HL-60/S4 treated with phorbol 12-myristate 13-acetate at 8.2 ng/mL for 4 days and 3 days (cell line): ENCODE results near the gene ADCY4.

Source experiments
- in situ Hi-C: fragments of 300-500 bp; cut with MboI; formaldehyde crosslinking; loops from 2 replicates; pipeline ENCODE4 v1.15.0; 2022; ENCODE audit warnings: low sequenced_read_pairs

ADCY4 gene

DNA sequence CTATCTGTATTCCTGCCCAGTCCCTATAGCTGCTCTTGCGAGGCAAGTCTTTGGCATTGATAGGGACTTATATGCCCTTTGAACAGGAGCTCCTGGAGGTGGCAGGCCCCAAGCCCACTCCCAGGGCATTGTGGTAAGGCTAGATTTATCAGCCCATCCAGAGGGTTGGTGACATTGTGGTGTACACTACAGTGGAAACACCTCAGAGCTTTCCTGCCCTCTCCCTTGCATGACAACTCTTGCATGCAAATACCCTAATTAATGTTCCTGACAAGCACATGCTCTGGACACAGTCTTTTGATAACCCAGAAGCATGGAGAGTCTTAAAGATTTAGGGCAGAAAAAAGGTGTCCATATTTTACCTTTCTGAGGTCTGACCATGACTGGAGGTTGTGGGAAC is 5.7 kb upstream of the ADCY4 start:
- in situ Hi-C loops: loop anchor here (25.0 kb wide), 1 partner anchor 272 kb away; the partner anchor contains the start of gene GZMH

GRCh38 chr14:24339284-24340151 is 4.6 kb upstream of the ADCY4 start, which contains the start of gene RIPK3:
TSS of gene RIPK3 (minus strand) at chr14:24339991. CDS start at chr14:24339826, 165 bp downstream.
- in situ Hi-C loops: loop anchor here (10.0 to 25.0 kb wide), 2 partner anchors 95 to 273 kb away; partner anchors contain the start of gene GZMH

DNA sequence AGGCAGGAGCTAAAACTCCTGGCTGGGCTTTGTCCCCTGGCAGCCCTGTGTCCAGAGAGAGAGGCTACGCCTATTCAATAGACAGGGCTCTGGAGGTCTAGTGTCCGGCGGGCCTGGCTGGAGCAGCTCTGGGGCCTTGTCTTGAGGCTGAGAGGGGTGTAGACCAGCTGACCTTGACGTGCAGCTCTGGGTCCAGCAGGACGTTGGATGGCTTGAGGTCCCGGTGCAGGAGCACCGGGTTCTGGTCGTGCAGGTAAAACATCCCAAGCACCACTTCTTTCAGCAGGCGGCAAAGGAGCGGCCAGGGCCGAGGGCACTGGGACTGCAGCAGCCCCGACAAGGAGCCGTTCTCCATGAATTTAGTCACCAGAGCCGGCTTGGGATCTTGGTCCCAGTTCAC is 4.0 kb upstream of the ADCY4 start:
- in situ Hi-C loops: loop anchor here (10.0 to 25.0 kb wide), 2 partner anchors 96 to 273 kb away; partner anchors contain the start of gene GZMH

DNA sequence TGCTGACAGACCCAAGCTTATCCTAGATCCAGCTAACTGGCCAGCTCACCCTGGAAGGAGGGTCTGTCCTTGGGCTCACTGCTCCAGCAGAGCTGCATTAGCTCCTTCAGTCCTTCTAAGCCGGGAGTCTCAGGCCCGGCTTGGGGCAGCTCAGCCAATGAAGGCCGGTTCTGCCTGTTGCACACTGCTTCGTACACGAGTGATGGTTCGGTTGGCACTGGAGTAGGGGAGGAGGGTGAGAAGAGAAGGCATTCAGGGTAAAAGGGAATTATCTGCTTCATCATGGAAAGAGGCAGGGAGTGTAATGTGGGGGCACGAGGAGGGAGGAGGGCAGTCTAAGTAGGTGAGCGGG is 2.9 kb upstream of the ADCY4 start:
- in situ Hi-C loops: loop anchor here (10.0 to 25.0 kb wide), 2 partner anchors 97 to 275 kb away; partner anchors contain the start of gene GZMH

- in situ Hi-C loops: loop anchor here (10.0 to 25.0 kb wide), 2 partner anchors 98 to 275 kb away; partner anchors contain the start of gene GZMH
Measured at GRCh38 chr14:24337144-24337823, 2.4 kb upstream of the ADCY4 start.

DNA sequence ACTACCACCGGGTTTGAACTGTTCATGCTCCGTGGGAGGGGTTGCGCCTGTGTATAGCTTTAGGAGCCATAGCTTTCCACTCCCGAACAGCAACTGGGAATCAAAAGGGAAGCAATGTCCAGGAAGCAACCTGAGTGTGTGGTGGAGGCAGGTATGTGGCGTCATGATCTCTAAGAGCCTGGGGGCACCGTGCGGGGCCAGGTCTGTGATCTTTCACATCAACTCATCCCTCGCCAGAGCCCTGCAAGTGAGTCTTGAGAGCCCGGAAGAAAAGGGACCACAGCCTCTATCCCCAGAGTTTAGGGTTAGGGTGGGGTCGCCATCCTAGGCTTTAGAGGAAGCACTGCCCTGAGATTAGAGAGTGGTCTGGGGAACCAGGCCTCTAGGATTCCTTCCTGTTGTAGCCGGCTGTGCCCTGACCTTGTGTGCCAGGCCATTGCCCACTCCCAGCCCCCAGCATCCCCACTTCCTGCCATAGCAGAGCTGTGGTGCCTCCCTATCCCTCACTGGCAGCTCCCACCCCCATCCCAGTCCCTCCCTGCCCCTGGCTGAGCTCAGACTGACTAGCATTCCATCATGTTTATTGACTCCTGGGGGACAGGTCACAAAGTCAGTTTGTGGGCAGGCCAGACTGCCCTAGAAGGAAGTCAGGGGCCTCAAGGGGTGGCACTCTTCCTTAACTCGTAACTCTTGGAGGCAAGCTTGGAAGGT is 745 bp upstream of the ADCY4 start:
- in situ Hi-C loops: loop anchor here (10.0 to 25.0 kb wide), 2 partner anchors 99 to 277 kb away; partner anchors contain the start of gene GZMH

DNA sequence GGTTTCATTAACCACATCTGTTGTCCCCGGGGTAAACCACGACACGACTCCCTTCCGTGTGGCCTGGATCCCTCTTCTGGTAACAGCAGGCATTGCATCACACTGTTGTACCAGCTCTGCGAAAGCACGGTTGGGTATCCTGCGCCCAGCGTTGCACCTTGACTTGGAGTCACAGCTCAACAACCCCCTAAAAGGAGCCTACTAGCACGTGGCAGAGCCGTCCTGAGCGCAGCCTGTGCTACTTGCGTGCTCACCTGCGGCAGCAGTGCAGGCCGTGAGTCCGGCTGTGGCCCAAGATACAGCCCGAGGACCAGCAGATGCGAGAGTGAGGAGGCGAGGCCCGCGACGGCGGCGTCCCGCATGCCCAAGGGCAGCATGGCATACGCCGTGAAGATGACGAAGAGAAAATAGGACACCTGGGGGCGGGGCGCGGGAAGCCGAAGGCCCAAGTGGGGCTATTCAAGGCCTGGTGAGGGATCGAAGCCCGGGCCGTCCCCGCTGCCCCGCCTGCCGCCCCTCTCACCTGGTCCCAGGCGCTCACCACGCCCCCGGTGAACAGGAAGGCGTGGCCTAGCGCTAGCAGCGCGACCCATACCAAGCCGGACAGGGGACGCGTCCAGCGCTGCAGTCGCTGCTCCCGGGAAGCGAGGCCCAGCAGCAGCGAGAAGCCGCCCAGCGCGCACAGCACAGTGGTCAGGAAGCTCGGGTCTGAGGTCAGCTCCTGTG is 2.4 kb downstream of the ADCY4 start:
- in situ Hi-C loops: loop anchor here (10.0 to 25.0 kb wide), 2 partner anchors 102 to 280 kb away; partner anchors contain the start of gene GZMH

DNA sequence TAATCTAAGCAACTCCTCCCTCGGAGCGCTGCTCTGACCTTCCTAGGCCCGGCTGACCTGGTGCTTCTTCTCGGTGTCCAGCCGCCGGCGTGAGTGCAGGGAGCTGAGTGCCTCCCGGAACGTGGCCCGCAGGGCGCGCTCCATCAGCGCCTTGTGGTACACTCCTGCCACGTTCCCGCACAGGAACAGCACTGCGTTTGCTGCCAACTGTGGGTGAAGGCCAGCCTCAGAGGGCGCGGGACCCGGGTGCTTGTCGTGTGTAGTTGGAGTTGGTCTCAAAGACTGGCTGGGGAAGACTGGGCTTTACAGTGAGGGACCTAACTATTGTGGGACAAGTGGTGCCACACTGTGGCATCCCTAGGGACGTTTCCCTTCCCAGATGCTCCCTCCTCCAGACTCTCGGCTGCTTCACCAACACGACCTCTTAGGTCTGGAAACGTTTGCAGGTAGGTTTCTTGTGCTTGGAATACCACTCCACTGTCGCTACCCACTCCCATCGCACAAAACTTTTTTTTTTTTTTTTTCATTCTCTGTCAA is 3.1 kb downstream of the ADCY4 start:
- in situ Hi-C loops: loop anchor here (10.0 to 25.0 kb wide), 2 partner anchors 103 to 281 kb away; partner anchors contain the start of gene GZMH

DNA sequence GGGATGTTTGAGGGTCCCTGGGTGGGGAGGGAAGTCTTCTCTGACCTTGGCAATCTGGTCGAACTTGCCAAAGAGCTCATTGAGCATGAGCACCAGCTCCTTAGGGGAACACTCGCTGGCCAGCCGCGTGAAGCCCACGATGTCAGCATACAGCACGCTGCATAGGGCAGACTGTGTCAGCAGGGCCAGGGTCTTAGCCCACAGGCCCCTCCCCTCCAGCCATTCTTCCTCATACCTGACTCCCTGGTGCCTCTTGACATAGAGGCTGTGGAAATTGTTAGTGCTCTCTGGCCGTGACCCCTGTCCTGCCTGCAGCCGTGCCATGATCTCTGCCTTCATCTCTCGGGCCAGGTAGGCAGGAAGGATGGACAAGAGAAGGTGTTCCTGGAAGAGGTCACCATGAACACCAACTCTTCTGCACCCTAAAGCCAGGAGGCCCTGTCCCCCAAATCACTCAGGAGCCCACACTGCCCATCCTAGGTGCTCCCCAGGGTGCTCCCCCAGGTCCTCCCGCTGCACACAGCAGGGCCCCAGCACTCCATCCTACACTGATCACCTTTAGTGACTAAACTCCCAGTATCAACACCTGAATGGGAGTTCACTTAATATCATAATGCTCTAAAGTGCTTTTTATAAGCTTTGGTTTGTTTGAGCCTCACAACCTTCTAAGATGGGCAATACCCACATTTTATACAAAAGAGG is 3.7 kb downstream of the ADCY4 start:
- in situ Hi-C loops: loop anchor here (10.0 to 25.0 kb wide), 2 partner anchors 104 to 281 kb away; partner anchors contain the start of gene GZMH

- in situ Hi-C loops: loop anchor here (10.0 to 25.0 kb wide), 2 partner anchors 105 to 283 kb away; partner anchors contain the start of gene GZMH
Measured at GRCh38 chr14:24329736-24330135, 5.1 kb downstream of the ADCY4 start.

- in situ Hi-C loops: loop anchor here (25.0 kb wide), 1 partner anchor 283 kb away; the partner anchor contains the start of gene GZMH
Measured at GRCh38 chr14:24329073-24329663, 5.7 kb downstream of the ADCY4 start.

GRCh38 chr14:24327914-24328313 is 7.0 kb downstream of the ADCY4 start:
- in situ Hi-C loops: loop anchor here (25.0 kb wide), 1 partner anchor 284 kb away; the partner anchor contains the start of gene GZMH

DNA sequence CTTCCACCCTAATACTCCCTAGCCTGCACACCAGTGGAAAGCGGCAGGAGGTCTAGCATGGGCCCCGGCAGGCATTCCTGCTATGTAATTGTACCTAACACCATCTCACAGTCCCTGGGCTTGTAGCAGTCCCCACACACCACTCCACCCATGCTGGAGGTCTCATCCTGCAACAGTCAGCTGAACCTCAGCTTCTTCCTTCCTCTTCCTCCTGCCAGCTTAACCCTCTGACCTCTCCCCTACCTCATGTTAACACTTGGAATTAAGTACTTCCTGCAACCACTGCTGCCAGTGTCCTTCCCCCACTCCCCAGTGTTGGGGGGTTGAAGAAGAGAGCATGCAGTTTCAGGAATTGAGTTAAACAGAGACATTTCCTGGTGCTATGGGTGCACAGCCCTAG is 7.6 kb downstream of the ADCY4 start:
- in situ Hi-C loops: loop anchor here (25.0 kb wide), 1 partner anchor 285 kb away; the partner anchor contains the start of gene GZMH

GRCh38 chr14:24325963-24326362 is 8.9 kb downstream of the ADCY4 start:
- in situ Hi-C loops: loop anchor here (25.0 kb wide), 1 partner anchor 286 kb away; the partner anchor contains the start of gene GZMH

DNA sequence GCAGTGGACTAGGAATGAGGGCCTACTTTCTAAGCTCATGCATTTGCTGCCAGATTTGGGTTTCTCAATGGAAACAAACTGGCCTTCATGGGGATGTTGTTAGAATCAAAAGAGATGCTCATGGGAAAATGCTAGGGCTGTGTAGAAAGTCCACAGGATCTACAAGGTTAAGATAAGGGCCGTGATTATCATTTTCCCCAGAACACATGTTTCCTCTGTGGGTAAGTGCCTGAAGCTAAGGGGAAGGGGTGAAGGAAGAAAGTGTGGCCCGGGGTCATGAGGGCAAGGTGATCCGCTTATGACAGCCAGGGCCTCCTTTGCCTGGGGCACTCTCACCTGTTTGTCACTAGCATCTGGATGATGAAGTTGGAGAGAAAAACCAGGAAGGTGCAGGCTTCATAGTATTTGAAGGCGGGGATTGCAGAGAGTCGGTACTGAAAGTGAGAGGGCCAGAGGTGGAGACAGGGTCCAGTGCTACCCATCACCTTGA is 9.8 kb downstream of the ADCY4 start:
- in situ Hi-C loops: loop anchor here (25.0 kb wide), 1 partner anchor 287 kb away; the partner anchor contains the start of gene GZMH

GRCh38 chr14:24324024-24324423 is 10.8 kb downstream of the ADCY4 start:
- in situ Hi-C loops: no loop called here

- in situ Hi-C loops: no loop called here
Measured at GRCh38 chr14:24323341-24323740, 11.5 kb downstream of the ADCY4 start.

DNA sequence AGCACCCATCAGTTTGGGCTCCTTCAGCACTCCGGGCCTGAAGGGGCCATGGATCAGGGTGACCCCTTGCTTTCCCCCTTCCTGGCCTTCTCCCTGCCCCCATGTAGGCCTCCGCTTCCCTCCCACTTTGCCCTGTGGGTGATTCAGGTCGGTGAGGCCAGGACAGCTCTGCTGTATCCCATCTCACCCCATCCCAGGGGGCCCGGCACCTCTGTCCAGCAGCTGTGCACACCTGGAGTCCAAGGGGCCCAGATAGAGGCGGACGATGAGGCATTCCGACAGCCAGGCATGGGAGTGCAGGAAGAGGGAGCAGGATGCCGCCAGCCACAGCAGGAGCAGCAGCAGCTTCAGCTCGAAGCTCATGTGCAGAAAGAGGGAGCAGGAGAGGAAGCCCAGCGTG is 12.2 kb downstream of the ADCY4 start:
- in situ Hi-C loops: no loop called here
